Neural cell (in vitro differentiated cells): ENCODE measurements around the gene ZIM2. TPM values are rescaled to one million over a fixed set of nuclear protein-coding genes. Genes with fewer than 3 reads are reported as not detected.

ENCODE experiments used
- H2AFZ ChIP-seq: fragments of 200-600, 300-800 bp; sonication (generic), shearing (Covaris generic); 2 replicates; pipeline ENCODE4 v1.6.0; 2014; ENCODE audit warnings: low read depth, mild to moderate bottlenecking, antibody characterized with exemption, low read length, moderate library complexity
- H3F3A ChIP-seq: fragments of 200-600 bp; shearing (Covaris generic); 2 replicates; pipeline ENCODE4 v1.6.1; 2016; ENCODE audit warnings: mild to moderate bottlenecking, moderate library complexity, mixed read lengths, antibody characterized with exemption, low read length; ENCODE audit not compliant: insufficient read depth, poor library complexity, severe bottlenecking
- H3K27ac ChIP-seq: fragments of 200-600, 300-800 bp; sonication (generic), shearing (Covaris generic); 2 replicates; pipeline ENCODE4 v1.5.1; 2014; ENCODE audit warnings: mild to moderate bottlenecking, low read length, moderate library complexity
- H3K27me3 ChIP-seq: fragments of 300-800, 200-600 bp; sonication (generic), shearing (Covaris generic); 2 replicates; pipeline ENCODE4 v1.6.0; 2014; ENCODE audit warnings: mild to moderate bottlenecking, low read depth, low read length, moderate library complexity; ENCODE audit not compliant: insufficient read depth
- H3K36me3 ChIP-seq: fragments of 300-800, 200-600 bp; sonication (generic), shearing (Covaris generic); 2 replicates; pipeline ENCODE4 v1.5.1; 2014; ENCODE audit warnings: mild to moderate bottlenecking, antibody characterized with exemption, low read length, moderate library complexity; ENCODE audit not compliant: insufficient read depth
- H3K4me2 ChIP-seq: fragments of 300-800, 200-600 bp; sonication (generic), shearing (Covaris generic); 2 replicates; pipeline ENCODE4 v1.6.0; 2014; ENCODE audit warnings: mild to moderate bottlenecking, low read length
- H3K4me3 ChIP-seq: fragments of 300-800, 200-600 bp; sonication (generic), shearing (Covaris generic); 2 replicates; pipeline ENCODE4 v1.5.1; 2014; ENCODE audit warnings: mild to moderate bottlenecking, low read length, moderate library complexity
- H3K79me2 ChIP-seq: fragments of 200-600 bp; shearing (Covaris generic); replicated peaks from 2 replicates; pipeline ENCODE4 v1.6.0; 2014; ENCODE audit warnings: mild to moderate bottlenecking, low read length, moderate library complexity; ENCODE audit not compliant: insufficient read depth
- H3K9ac ChIP-seq: fragments of 300-800, 200-600 bp; sonication (generic), shearing (Covaris generic); 2 replicates; pipeline ENCODE4 v1.6.1; 2016; ENCODE audit warnings: mild to moderate bottlenecking, low read length, mixed read lengths
- H3K9me2 ChIP-seq: fragments of 200-600 bp; shearing (Covaris generic); 2 replicates; pipeline ENCODE4 v1.6.1; 2016; ENCODE audit warnings: mild to moderate bottlenecking, low read length, mixed read lengths; ENCODE audit not compliant: insufficient read depth
- H3K9me3 ChIP-seq: fragments of 200-600, 300-800 bp; sonication (generic), shearing (Covaris generic); 2 replicates; pipeline ENCODE4 v1.6.1; 2016; ENCODE audit warnings: mild to moderate bottlenecking, mixed run types, low read length, moderate library complexity, mixed read lengths
- H4K20me1 ChIP-seq: fragments of 200-600 bp; shearing (Covaris generic); 2 replicates; pipeline ENCODE4 v1.6.1; 2016; ENCODE audit warnings: mild to moderate bottlenecking, mixed run types; ENCODE audit not compliant: insufficient read depth
- EP300 ChIP-seq: fragments of 450-650 bp; conservative IDR thresholded peaks from 2 replicates; pipeline ENCODE4 v1.6.1; 2014; ENCODE audit warnings: antibody characterized with exemption, mild to moderate bottlenecking, moderate library complexity; ENCODE audit not compliant: poor library complexity, severe bottlenecking
- EZH2 ChIP-seq: fragments of 200-600, 300-800 bp; shearing (Covaris generic), sonication (generic); IDR thresholded peaks from 2 replicates; pipeline ENCODE4 v1.6.1; 2014; ENCODE audit warnings: antibody characterized with exemption, low read length, borderline replicate concordance, mild to moderate bottlenecking; ENCODE audit not compliant: insufficient read depth, poor library complexity, severe bottlenecking
- MXI1 ChIP-seq: fragments of 450-650 bp; conservative IDR thresholded peaks from 2 replicates; pipeline ENCODE4 v1.6.1; 2014; ENCODE audit warnings: antibody characterized with exemption, mild to moderate bottlenecking; ENCODE audit not compliant: poor library complexity, severe bottlenecking
- POLR2AphosphoS5 ChIP-seq: IDR thresholded peaks from 2 replicates; pipeline ENCODE4 v1.6.1; 2012
- RAD21 ChIP-seq: fragments of 450-650 bp; conservative IDR thresholded peaks from 2 replicates; pipeline ENCODE4 v1.6.1; 2014; ENCODE audit warnings: antibody characterized with exemption, mild to moderate bottlenecking, moderate library complexity
- SMC3 ChIP-seq: fragments of 450-650 bp; conservative IDR thresholded peaks from 2 replicates; pipeline ENCODE4 v1.6.1; 2014; ENCODE audit warnings: antibody characterized with exemption, mild to moderate bottlenecking, moderate library complexity; ENCODE audit not compliant: poor library complexity
- TAF1 ChIP-seq: IDR thresholded peaks from 2 replicates; pipeline ENCODE4 v1.6.1; 2012; ENCODE audit warnings: low read depth
- polyA minus RNA-seq: library from RNA; depleted of rRNA, polyadenylated mRNA; stranded (reverse); fragments of >200 nt; gene quantifications from 2 replicates; pipeline ENCODE4 v1.2.3, GENCODE V29; 2014
- polyA plus RNA-seq: library from polyadenylated mRNA; depleted of rRNA; stranded (reverse); fragments of >200 nt; gene quantifications from 2 replicates; pipeline ENCODE4 v1.2.3, GENCODE V29; 2014
- TF ChIP-seq, protein P1 (sequence below): fragments of 450-650 bp; IDR thresholded peaks from 2 replicates; pipeline ENCODE4 v1.5.1; 2014; ENCODE audit warnings: antibody characterized with exemption, mild to moderate bottlenecking, moderate library complexity; ENCODE audit not compliant: poor library complexity, severe bottlenecking
- TF ChIP-seq, protein P2 (sequence below): IDR thresholded peaks from 2 replicates; pipeline ENCODE4 v1.6.1; 2012; ENCODE audit warnings: borderline replicate concordance

The ZIM2 gene
- polyA plus RNA-seq (not detected in 2 replicates), polyA minus RNA-seq (not detected in 2 replicates)

DNA sequence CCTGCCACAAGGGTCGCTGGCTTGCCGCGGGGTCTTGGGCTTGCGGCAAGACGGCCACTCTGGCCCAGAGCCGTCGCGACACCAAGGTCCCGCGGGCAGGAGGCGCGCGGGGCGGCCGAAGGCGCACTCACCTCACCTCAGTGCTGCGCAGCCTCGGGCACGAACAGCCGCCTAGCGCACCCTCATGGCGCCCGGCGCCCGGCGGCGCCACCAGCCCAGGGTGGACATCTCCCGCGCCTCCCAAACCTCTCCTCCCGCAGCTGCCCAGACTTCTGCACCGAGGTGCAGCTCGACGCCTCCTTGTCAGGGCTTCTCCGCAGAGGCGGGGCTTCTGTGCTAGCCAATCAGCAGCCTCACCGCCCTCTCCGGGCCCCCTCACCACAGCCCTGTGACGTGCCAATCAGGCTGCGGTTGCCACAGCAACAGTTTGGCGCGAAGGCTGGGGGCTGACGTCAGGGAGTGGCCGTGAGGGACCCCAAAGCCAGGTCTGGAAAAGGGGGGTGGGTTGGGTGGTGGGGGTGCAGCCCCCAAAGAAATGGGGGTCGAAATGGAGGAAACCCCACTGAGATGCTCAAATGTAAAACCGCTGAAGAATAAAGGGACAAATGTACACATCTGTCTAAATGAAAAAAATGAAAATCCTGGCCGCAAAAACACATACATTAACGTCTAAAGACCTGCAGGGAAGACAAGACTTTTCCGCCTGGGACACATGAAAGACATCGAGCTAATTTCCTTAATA lies at the start of gene ZIM2, which contains the start of gene PEG3:
Gene ZIM2, minus strand, starts transcription at position 276 of the 742 bp plus-strand sequence. CDS start 16,449 bp downstream, outside the sequence.
Gene PEG3, minus strand, starts transcription at position 276 of the 742 bp plus-strand sequence. CDS start 16,071 bp downstream, outside the sequence.
- Histone ChIP-seq H3K27me3 (no peaks in the 10 kb centered on the region), H3K27ac (no peak within 1 kb of the TSS), H4K20me1 (no peaks in the 10 kb centered on the region), H3K9me3 (peaks cover 23% of the 10 kb centered on the region), H3F3A (no peaks in the 10 kb centered on the region), H2AFZ (no peak within 1 kb of the TSS), H3K9me2 (no peaks in the 10 kb centered on the region), H3K36me3 (no peaks in the 10 kb centered on the region), H3K9ac (no peak within 1 kb of the TSS), H3K4me2 (no peak within 1 kb of the TSS), H3K79me2 (no peaks in the 10 kb centered on the region), H3K4me3 (no peak within 1 kb of the TSS)
- TF ChIP-seq POLR2AphosphoS5: no peak
- no peak for TF ChIP-seq MXI1
- TF ChIP-seq, protein P1, sequence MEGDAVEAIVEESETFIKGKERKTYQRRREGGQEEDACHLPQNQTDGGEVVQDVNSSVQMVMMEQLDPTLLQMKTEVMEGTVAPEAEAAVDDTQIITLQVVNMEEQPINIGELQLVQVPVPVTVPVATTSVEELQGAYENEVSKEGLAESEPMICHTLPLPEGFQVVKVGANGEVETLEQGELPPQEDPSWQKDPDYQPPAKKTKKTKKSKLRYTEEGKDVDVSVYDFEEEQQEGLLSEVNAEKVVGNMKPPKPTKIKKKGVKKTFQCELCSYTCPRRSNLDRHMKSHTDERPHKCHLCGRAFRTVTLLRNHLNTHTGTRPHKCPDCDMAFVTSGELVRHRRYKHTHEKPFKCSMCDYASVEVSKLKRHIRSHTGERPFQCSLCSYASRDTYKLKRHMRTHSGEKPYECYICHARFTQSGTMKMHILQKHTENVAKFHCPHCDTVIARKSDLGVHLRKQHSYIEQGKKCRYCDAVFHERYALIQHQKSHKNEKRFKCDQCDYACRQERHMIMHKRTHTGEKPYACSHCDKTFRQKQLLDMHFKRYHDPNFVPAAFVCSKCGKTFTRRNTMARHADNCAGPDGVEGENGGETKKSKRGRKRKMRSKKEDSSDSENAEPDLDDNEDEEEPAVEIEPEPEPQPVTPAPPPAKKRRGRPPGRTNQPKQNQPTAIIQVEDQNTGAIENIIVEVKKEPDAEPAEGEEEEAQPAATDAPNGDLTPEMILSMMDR: no peak
- TF ChIP-seq EP300: no peak
- no peak for TF ChIP-seq RAD21
- no peak for TF ChIP-seq EZH2
- TF ChIP-seq, protein P2, sequence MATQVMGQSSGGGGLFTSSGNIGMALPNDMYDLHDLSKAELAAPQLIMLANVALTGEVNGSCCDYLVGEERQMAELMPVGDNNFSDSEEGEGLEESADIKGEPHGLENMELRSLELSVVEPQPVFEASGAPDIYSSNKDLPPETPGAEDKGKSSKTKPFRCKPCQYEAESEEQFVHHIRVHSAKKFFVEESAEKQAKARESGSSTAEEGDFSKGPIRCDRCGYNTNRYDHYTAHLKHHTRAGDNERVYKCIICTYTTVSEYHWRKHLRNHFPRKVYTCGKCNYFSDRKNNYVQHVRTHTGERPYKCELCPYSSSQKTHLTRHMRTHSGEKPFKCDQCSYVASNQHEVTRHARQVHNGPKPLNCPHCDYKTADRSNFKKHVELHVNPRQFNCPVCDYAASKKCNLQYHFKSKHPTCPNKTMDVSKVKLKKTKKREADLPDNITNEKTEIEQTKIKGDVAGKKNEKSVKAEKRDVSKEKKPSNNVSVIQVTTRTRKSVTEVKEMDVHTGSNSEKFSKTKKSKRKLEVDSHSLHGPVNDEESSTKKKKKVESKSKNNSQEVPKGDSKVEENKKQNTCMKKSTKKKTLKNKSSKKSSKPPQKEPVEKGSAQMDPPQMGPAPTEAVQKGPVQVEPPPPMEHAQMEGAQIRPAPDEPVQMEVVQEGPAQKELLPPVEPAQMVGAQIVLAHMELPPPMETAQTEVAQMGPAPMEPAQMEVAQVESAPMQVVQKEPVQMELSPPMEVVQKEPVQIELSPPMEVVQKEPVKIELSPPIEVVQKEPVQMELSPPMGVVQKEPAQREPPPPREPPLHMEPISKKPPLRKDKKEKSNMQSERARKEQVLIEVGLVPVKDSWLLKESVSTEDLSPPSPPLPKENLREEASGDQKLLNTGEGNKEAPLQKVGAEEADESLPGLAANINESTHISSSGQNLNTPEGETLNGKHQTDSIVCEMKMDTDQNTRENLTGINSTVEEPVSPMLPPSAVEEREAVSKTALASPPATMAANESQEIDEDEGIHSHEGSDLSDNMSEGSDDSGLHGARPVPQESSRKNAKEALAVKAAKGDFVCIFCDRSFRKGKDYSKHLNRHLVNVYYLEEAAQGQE: no peak
- no peak for TF ChIP-seq TAF1
- TF ChIP-seq SMC3: no peak

DNA sequence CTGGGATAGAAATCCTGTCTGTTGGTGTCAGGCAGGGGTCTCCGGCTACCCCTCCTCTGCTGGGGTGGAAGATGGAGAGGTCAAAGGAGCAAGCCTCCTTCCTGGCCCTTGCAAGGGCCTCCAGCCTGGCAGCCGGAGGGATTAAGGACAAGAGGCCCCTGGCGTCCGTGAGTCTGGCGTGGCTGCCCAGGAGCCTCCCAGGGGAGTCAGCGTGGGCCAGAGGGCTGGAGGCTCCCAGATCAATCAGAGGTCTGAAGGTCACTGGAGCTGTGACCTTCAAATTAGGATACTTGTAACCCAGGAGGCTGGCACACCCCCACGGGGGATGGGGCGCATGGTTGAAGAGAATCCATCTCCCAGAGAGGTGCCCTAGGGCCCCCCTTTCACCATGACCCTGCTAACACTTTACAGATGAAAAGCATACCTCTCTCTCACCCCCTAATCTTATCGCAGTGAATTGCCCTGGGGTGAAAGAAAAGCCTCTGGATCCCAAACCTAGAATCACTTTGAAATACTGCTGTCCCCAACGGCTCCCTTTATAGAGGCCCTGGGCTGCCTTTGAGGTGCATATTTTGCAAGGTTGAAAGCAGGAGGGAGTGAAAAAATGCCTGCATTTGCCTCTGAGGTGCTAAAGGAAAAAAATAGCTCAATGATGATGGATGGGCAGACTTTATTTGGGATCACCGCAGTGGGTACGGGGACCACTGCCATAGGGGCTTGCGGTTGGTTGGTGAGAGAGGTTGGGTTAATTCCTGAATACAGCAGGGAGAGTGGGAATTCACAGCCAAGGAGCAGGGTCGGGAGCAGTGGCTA lies 44.9 kb upstream of the ZIM2 start:
- Histone ChIP-seq H3K27me3 (no peaks in the 10 kb centered on the region), H3F3A (no peaks in the 10 kb centered on the region), H2AFZ (no peak overlapping the region), H3K9me2 (no peaks in the 10 kb centered on the region), H4K20me1 (no peaks in the 10 kb centered on the region), H3K27ac (no peak overlapping the region), H3K9ac (no peak overlapping the region), H3K36me3 (no peaks in the 10 kb centered on the region), H3K4me2 (no peak overlapping the region), H3K9me3 (peaks cover 15% of the 10 kb centered on the region), H3K4me3 (no peak overlapping the region), H3K79me2 (no peaks in the 10 kb centered on the region)
- TF ChIP-seq TAF1 (no peak), SMC3 (no peak), EP300 (no peak), RAD21 (no peak), MXI1 (no peak), POLR2AphosphoS5 (no peak), EZH2 (no peak)
- TF ChIP-seq, protein P1: no peak
- TF ChIP-seq, protein P2: no peak
